ENCODE results near the gene CRYL1. TPM values are rescaled to one million over a fixed set of nuclear protein-coding genes. Genes with fewer than 3 reads are reported as not detected.

The CRYL1 gene
- total and polyA plus RNA-seq, 2 of the 4 experiments (the other 2 are of a cell fraction) = 11.7 to 16.4 TPM

- no peak for TF ChIP-seq CHD1 (IDR thresholded peaks at IDR 0.05; ENCODE audit: low read depth, low read length)
- TF ChIP-seq CEBPB (IDR thresholded peaks at IDR 0.05; ENCODE audit: low read depth, low read length) = no peak
These were observed 28.5 kb downstream of the CRYL1 start (continued) for GRCh38 chr13:20497006-20497775.
